ENCODE data around the gene ELMO2.

ELMO2 gene

GRCh38 chr20:46322641-46323040, 83.8 kb downstream of the ELMO2 start:
- TF ChIP-seq YY1 (IDR thresholded peaks at IDR 0.05; ENCODE audit: low read depth): no peak
- TF ChIP-seq EP300 (IDR thresholded peaks at IDR 0.05; ENCODE audit: borderline replicate concordance): no peak
- TF ChIP-seq RAD21 (IDR thresholded peaks at IDR 0.05; ENCODE audit: low read depth): no peak
- TF ChIP-seq MAX (IDR thresholded peaks at IDR 0.05): no peak
- TF ChIP-seq FOXM1 (IDR thresholded peaks at IDR 0.05; ENCODE audit: borderline replicate concordance, low read depth): no peak
- TF ChIP-seq EGR1 (IDR thresholded peaks at IDR 0.05): no peak
- no peak for TF ChIP-seq CREB1 (IDR thresholded peaks at IDR 0.05; ENCODE audit: low read depth)
- TF ChIP-seq CEBPB (IDR thresholded peaks at IDR 0.05): no peak
- no peak for TF ChIP-seq ZBTB7A (IDR thresholded peaks at IDR 0.05; ENCODE audit: low read depth)
- no peak for TF ChIP-seq TCF12 (IDR thresholded peaks at IDR 0.05; ENCODE audit: low read depth)
- no peak for TF ChIP-seq TEAD4 (IDR thresholded peaks at IDR 0.05)
- no peak for TF ChIP-seq REST (IDR thresholded peaks at IDR 0.05; ENCODE audit: low read depth)
- no peak for TF ChIP-seq TAF1 (IDR thresholded peaks at IDR 0.05; ENCODE audit: low read depth)
- TF ChIP-seq, protein P1, sequence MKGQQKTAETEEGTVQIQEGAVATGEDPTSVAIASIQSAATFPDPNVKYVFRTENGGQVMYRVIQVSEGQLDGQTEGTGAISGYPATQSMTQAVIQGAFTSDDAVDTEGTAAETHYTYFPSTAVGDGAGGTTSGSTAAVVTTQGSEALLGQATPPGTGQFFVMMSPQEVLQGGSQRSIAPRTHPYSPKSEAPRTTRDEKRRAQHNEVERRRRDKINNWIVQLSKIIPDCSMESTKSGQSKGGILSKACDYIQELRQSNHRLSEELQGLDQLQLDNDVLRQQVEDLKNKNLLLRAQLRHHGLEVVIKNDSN (IDR thresholded peaks at IDR 0.05): no peak
- no peak for TF ChIP-seq NFIC (IDR thresholded peaks at IDR 0.05)

- TF ChIP-seq FOXM1 (IDR thresholded peaks at IDR 0.05; ENCODE audit: borderline replicate concordance, low read depth) (no peak), TAF1 (IDR thresholded peaks at IDR 0.05; ENCODE audit: low read depth) (no peak), CEBPB (IDR thresholded peaks at IDR 0.05) (no peak), NFIC (IDR thresholded peaks at IDR 0.05) (no peak), RAD21 (IDR thresholded peaks at IDR 0.05; ENCODE audit: low read depth) (no peak), TCF12 (IDR thresholded peaks at IDR 0.05; ENCODE audit: low read depth) (no peak), TEAD4 (IDR thresholded peaks at IDR 0.05) (no peak), EP300 (IDR thresholded peaks at IDR 0.05; ENCODE audit: borderline replicate concordance) (no peak), REST (IDR thresholded peaks at IDR 0.05; ENCODE audit: low read depth) (no peak), EGR1 (IDR thresholded peaks at IDR 0.05) (no peak), YY1 (IDR thresholded peaks at IDR 0.05; ENCODE audit: low read depth) (no peak), MAX (IDR thresholded peaks at IDR 0.05) (no peak), CREB1 (IDR thresholded peaks at IDR 0.05; ENCODE audit: low read depth) (no peak), ZBTB7A (IDR thresholded peaks at IDR 0.05; ENCODE audit: low read depth) (no peak)
- TF ChIP-seq, protein P1 (IDR thresholded peaks at IDR 0.05): no peak
Measured at GRCh38 chr20:46317685-46318177, 88.7 kb downstream of the ELMO2 start.

DNA sequence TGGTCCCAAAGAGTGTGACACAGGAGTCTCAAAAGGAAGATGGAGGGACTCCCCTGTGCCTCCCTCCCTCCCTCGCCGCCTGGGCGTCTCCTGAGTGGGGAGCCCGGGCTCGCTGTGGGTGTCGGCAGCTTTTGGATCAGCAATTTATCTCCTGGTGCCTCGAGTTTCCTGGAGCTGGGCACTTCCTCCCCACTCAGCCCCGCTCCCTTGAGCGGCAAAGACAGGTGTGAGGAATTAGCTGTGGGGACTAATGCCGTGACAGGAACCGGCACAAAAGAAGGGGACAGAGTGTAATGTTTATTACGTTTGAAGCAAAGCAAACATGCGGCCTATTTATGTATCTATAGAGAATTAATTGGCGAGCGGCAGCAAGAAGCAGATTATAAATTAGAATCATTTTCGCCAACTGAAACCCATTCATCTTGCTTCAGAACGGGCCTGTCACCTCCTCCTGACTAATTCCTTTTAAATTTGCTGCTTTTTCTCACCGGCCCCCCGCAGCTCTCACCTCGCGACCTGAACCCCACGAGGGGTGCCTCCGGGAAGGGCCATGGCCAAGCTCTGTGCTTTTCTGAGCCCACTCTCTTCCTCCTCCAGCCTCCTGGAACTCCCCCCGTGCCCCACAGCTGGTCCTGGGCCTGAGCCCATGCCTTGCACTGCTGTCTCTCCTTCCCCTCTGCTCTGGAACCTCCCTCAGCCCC, 89.3 kb downstream of the ELMO2 start:
- TF ChIP-seq NFIC (IDR thresholded peaks at IDR 0.05) (no peak), CREB1 (IDR thresholded peaks at IDR 0.05; ENCODE audit: low read depth) (no peak), RAD21 (IDR thresholded peaks at IDR 0.05; ENCODE audit: low read depth) (no peak), ZBTB7A (IDR thresholded peaks at IDR 0.05; ENCODE audit: low read depth) (no peak), TEAD4 (IDR thresholded peaks at IDR 0.05) (no peak), TCF12 (IDR thresholded peaks at IDR 0.05; ENCODE audit: low read depth) (no peak), MAX (IDR thresholded peaks at IDR 0.05) (no peak), EGR1 (IDR thresholded peaks at IDR 0.05) (no peak)
- TF ChIP-seq, protein P1 (IDR thresholded peaks at IDR 0.05): no peak

All from Ishikawa (cell line).